Measurements from ENCODE around the gene GPS1.

The GPS1 gene

DNA sequence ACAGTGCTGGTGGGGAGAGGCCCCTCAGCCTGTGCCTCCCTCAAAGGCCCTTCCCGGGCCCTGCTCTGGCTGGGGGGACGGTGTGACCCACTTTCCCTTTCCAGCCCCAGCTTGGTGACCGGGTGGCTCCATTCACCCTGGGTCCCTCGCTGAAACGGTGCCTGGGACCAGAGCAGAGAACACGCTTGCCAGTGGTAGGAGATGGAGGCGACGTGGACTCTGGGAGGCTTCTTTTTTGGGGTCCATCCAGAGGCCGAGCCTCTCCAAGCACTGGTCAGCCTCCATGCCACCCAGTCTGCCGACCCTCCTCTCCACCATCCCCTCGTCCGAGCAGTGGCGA lies 36.8 kb upstream of the GPS1 start:
- no peak for DNase-seq (ENCODE audit: low read depth in 2 of 2)

DNA sequence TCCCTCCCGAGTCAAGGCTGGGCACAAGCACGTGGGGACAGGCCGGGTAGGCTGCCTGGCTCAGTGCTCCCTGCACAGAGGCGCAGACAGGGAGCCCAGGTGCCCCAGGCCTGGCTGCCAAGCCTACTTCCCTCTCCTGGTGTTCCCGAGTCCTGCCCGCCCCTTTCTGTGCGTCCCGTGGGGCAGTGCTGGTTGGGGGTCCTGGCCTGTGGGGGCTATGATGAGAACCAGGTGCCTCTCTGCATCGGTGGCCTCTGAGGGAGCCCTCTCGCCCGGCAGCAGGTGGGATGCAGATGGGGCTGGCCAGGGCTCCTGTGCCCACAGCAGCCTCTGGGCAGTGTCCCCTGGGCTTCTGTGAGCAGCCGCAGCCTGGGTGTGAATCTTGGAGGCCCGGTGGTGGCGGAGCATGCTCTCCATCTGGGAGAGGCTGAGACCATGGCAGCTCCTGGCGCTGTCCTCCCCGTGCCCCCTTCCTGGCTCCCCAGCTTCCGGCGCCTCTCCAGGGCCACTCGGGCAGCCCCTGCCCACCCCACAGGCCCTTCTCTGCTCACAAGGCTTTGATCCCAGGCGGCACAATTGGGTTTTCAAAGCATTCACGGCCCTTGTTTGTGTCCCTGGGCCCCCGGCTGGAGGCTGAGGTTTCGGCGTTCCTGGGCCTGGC lies 36.3 kb upstream of the GPS1 start:
- no peak for DNase-seq (ENCODE audit: low read depth in 2 of 2)

DNA sequence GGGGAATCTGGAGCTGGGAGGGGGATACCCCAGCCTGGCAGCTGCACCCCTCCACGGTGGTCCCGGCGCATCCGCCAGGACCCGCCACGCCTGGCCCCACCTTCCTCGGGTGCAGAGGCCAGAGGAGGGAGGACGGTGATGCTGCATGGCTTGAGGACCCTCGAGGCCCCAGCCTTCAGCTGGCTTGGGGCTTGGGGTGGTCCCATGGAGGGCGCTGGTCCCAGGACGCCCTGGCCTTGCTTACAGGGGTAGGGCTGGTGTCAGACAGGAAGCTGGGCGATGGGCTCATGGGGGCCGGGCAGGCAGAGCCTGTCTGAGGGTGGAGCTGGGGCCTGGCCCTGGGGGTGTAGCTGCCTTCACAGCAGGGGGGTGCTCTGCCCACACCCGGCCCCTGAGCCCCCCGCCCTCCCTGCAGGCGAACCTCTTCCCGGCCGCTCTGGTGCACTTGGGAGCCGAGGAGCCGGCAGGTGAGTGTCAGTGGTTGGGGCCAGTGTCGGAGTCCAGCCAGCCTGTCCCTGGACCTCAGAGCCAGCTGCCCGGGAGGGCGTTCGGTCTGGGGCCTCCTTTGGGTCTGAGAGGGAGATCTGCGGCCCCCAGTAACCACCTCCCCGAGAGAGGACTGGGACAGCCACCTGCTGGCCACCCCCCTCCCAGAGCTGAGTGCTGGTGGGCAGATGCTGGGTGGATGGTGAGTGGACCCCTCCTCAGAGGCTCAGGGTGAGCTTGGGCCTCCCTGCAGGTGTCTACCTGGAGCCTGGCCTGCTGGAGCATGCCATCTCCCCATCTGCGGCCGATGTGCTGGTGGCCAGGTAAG lies 35.4 kb upstream of the GPS1 start:
- no peak for DNase-seq (ENCODE audit: low read depth in 2 of 2)

DNA sequence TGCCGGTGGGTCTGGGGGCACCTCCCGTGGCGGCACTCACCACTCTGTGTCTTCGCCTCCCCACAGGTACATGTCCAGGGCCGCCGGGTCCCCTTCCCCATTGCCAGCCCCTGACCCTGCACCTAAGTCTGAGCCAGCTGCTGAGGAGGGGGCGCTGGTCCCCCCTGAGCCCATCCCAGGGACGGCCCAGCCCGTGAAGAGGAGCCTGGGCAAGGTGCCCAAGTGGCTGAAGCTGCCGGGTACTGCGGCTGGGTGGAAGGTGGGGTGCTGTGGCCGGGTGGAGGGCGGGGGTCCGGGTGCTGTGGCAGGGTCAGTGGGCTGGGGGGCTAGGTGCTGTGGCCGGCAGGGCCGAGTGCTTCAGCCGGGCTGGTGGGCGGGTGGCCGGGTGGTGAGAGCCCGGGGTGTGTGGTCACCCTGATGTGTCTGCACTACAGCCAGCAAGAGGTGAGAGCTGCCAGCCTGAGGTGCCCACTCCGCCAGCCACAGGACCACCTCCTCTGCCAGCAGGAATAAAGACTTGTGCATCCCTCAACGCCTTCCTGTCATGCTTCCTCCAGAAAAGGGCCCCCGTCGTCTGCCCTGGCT lies 34.7 kb upstream of the GPS1 start:
- DNase-seq (ENCODE audit: low read depth in 2 of 2), result no peak

DNA sequence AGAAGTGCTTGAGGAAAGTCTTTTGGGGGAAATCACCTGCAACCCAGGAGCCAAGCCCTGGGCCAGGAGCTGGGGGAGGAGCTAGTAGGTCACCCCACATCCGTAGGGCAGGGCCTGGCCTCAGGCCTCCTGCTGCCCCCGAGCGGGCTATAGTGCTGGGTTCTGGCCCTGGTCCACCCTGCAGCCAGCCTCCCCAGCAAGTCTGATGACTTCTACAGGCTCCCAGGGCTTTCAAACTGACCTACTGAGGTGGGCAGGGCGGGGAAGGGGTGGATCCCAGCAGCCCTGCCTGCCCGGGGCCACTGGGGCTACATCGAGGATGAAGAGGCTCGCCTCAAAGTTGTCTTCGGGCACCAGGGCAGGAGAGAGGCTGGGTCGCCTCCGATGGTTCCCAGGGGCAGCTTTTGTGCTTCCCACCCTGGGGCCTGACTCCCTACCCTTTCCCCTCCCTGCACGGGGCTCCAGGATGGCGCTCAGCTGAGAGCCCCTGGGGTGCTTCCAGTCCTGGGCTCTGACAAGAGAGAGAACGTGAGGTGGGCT lies 34.0 kb upstream of the GPS1 start:
- no peak for DNase-seq (ENCODE audit: low read depth in 2 of 2)

DNA sequence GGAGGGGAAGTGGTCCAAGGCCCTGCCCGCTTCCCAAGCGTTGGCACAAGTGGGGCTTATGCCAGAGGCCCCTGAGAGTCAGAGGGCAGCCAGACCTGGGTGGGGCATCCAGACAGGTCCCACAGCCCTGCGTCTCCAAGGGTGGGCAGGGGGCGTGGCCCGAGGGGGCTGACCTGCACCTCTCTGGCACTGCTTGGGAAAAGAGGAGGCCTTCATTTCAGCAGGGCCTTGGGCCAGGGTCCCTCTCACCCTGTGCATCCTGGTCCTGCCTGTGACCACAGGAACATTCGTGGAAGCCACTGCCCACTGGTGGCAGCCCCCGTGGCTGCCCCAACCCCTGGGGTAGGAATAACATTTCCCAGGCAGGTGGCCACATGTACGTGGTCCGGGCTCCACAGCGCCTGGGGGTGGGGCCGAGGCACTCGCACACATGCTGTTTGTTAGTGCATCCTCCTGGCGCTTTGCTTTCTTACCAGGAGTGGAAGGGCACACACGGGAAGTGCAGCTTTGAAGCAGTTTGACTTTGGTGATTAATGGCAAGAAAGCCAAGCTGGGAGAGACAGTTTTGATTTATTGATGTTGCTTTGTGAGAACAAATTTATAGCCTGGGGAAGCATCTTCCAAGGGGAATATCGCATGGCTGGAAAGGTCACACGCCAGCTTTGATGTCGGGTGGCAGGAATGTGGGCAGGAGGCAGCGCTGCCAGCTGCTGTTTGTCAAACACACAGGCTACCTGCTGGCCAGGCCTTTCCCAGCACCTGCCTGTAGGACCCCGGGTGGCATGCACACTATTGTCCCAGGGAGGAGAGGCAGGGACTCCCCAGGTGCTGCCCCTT lies 33.3 kb upstream of the GPS1 start:
- no peak for DNase-seq (ENCODE audit: low read depth in 2 of 2)

DNA sequence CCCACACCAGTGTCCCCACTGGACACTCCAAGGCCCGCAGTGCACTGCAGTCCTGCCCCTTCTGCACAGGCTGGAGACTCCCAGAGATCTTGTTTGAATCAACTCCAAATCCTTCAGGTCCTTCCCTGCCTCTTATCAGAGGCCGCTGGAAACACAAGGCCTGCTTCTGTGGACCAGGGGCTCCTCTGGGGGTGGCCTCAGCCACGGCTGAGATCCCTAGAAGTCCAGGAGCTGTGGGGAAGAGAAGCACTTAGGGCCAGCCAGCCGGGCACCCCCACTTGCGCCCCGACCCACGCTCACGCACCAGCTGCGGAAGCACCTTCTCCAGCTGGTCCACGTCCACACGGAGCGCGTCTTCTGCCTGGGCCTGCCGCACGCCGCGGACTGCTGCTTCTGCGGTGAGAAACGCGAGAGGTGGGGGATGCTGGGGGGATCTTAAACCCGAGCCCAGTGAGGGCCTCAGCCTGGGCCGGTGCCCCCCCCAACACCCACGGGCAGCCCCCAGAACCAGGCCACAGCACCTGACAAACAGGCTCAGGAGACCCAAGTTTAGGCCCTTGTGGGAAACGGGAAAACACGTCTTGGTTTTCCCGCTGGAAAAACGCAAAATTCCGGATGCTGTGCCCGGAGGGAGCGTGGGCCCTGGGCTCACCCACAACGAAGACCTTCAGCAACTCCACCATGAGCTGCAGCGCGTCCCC lies 32.6 kb upstream of the GPS1 start:
- no peak for DNase-seq (ENCODE audit: low read depth in 2 of 2)

DNA sequence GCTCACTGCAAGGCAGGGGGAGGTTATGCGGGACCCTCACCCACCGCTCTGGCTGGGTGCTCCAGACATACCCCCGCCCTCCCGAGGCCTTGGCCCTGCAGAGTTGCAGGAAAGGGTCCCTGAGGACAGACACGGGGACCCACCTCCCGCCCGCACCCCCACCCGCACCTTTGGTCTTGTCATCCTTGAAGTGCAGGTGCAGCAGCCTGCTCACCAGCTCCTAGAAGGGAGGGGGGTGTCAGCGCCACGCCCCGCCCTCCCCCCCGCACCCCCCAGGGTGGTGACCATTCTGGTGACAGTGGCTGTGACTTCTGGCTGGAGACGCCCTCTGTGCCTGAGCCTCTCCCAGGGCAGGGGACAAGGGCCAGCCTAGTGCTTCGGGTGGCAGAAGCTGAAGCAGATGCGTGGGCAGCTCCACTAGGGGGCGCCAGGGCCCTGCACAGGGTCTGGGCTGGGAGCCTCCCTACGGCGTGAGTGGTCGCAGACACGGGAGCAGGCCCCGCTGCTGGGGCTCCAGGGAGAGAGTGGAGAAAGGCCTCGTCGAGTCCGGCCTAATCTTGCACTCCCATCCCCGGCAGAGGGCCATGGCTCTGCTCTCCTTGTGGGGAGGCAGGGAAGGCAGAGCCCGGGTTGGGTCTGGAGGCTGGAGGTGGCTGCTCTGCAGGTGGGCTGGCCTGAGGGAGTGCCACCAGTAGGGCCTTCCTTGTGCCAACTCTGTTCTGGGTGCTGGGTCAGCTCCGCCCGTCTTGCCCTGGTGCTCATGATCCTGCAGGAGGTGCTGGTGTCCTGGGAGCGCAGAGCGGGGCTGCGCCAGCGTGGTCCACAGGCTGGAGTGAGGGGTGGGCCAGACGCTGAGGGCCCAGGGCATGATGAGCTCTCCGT lies 31.8 kb upstream of the GPS1 start:
- DNase-seq (ENCODE audit: low read depth in 2 of 2), result peak in 1 of 2 donors; percentile 55

DNA sequence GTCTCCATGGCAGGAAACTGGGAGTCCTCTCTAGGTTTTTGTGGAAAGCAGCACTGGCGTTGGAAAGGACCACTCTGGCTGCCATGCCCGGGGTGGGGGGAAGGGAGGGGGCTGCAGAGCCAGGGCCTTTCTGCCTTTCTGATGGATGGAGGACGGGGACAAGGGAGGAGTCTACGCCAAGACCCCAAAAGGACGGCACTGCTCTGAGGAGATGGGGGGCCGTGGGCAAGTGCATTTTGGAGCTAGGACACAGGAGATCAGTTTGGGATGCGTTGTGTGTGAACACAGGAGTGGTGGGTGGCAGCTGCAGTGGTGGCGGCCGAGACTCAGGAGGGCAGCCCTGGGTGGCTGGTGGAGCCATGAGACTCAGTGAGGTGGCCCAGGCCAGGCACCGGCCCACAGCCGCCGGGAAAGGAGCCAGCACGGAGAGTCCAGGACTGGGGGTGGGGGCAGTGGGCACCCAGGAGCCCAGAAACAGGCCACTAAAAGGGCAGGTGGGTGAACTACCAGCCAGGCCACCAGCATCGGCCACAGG lies 31.1 kb upstream of the GPS1 start:
- no peak for DNase-seq (ENCODE audit: low read depth in 2 of 2)

DNA sequence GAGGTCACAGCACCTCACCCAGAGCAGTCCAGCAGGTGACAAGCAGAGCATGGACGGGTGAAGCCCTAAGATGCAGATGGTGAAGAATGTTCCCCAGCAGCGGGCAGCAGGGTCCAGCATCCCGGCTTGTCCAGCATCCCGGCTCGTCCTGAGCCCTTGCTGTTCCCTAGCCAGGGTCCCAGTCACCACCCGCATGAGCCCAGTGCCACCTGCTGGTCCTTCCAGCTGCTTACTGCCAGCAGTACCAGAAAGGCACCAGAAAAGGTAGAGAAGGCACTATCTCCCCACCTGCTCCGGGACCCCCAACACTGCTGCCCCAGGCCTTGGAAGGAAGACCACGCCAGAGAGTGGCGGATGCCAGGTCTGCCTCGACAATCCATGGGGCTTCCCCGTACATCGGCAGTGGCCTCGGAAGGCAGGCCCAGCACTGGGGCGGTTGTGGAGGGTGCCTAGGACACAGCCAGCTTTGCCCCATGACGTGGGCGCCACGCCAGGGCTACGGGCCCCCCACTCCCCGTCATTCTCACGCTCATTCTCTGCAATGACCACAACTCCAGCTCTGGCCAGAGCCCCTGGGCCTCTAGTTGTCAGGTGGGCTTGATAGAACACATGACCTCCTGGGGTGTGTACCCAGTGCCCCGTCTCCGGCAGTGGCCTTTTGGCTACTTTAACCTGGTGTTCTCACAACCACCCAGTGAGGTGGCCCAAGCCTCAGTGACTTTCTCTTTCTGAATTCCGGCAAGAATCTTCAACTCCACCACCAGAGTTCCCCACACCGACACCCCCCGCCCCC lies 30.4 kb upstream of the GPS1 start:
- peak in 1 of 2 donors; percentile 59 for DNase-seq (ENCODE audit: low read depth in 2 of 2)

DNA sequence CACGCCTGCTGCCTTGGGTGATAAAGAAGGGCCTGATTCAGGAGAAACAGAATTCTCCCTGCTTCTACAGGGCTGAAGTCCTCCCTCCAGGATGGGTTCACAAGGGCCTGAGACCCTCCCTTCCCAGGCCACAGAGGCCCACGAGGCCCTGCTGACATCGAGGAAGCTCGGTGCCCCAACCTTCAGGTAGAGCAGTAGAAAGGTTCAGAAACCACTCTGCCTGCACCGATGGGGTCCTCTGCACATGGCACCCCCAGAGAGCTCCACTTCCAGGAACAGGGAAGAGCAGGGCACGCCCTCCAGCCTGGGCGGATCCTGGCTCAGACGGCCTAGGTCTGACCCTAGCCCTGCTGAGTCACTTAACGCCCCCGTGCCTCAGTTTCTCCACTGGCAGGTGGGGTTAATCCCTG lies 29.8 kb upstream of the GPS1 start:
- DNase-seq (ENCODE audit: low read depth in 2 of 2), result no peak

DNA sequence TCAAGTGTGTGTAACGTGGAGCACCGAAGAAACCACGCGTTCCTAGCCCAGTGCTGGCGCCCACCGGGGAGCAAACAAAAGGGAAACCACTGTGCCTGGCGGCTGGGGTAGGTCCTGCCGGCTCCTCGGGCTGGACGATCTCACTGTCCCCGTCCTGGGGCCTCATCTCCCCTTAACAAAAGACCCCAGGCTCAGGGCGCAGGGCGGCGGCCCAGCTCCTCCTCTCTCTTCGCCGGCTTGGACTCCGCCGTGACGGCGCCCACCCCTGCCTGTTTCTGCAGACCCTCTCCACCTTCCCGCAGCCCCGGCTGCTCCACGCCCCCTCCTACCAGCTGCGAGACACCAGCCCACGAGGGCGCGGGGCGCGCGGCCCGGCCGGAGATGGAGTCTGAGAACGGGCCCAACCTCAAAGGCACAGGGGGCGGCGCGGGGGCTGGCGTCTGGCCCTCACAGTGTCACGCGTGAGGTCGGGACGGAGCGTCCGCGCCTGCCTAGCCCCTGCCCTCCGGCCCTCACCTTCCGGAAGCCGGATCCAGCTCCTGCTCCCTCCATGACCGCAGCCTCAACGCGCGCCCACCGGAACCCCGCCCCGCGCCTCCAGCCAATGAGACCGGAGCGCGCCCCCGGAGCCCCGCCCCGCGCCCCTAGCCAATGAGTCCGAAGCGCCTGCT lies 29.3 kb upstream of the GPS1 start, which contains the start of gene CENPX:
TSS of gene CENPX (minus strand) at position 569 of the 671 bp plus-strand sequence. CDS start at position 552, 17 bp downstream.
- DNase-seq (ENCODE audit: low read depth in 2 of 2), result no peak

DNA sequence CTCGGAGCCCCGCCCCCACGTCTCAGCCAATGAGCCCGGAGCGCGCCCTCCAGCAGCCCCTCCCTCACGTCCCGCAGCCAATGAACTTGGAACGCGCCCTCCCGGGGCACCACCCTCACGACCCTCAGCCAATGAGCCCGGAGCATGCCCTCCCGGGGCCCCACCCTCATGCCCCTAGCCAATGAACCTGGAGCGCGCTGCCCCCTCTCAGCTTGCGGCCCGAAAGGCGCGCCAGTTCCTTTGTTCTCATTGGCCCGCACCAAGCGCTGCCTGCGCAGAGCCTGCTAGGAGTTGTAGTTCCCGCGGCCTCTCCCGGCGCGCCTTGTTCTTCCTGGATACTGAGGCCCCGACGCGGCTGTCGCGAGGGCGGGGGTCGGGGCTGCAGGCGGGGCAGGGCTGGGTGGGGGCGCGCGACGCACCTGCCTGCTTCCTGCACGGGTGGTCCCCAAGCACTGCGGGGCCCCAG lies 28.7 kb upstream of the GPS1 start, which contains the start of gene LRRC45:
TSS of gene LRRC45 (plus strand) at position 325 of the 466 bp plus-strand sequence. CDS start 339 bp downstream, outside the sequence.
- DNase-seq (ENCODE audit: low read depth in 2 of 2), result peak; percentile 100

DNA sequence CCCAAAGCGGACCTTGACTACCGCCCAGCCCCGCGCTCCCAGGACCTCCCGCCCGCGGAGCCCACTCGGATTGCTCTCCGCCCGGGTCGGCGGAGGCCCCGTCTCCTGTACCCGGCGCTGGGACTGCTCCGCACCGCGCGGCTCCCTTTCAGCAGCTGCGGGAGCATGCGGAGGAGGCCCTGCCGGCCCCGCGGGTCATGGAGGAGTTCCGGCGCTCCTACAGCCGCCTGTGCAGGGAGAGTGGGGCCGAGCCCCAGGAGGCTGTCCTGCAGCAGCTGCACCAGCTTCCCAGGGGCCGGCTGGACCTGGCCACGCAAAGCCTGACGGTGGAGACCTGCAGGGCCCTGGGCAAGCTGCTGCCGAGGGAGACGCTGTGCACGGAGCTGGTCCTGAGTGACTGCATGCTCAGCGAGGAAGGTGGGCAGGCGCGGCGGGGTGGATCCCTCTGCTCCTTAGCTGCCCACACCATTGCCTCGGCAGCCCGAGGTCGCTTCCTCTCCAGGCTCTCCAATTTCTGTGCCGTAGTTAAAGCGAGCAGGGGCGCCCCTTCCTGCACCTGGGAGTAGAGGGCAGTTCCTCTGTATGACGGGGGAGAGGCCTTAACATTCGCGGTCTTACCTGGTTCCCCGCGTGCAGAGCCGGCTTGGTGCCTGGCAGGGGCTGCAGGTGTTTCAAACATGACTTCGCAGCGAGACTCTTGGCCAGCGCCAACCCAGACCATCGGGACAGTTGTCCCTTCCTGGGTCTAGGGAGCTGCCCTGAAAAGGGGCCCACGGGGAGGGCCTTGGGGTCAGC lies 28.1 kb upstream of the GPS1 start:
- DNase-seq (ENCODE audit: low read depth in 2 of 2), result no peak

DNA sequence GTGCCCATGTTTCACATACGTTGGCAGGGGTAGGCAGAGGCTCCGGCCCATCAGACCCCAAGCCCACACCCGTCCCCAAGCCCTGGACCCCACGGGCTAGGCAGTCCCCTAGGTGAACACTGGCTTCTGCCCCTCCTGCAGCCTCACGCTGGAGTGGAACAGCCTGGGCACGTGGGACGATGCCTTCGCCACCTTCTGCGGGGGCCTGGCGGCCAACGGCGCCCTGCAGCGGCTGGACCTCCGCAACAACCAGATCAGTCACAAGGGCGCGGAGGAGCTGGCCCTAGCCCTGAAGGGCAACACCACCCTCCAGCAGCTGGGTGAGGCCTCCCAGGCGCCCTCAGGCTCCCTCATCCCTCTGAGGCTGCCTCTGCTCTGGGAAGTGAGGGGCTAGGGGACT lies 26.8 kb upstream of the GPS1 start:
- DNase-seq (ENCODE audit: low read depth in 2 of 2), result no peak

DNA sequence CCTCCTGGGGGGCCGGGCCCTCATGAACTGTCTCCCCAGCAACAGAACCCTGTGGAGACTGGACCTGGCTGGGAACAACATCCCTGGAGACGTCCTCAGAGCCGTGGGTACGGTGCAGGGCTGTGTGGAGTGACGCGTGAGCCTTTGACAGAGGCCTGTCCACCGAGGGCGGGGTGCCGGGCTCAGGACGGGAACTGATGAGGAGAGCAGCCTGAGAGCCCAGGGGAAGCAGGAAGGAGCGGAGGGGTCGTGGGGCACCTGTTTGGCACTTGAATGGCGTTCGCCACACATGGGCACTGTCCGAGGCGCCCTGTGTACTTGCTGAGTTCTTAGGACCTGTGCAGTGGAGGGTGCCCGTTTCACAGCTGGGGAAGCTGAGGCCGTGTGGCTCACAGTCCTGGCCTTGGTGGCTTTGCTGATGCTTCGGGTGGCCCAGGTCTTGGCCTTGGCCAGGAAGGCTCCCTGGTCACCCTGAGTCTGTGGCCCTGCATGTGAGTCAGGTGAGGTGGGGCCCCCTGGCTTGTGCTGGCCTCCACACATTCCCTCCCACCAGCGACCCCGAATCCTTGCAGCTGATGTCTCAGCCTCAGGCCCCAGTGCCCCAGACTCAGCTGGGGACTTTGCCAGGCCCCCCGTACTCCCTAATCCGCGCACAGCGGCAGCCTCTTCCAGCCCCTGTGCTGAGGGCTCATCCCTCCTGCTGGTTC lies 26.1 kb upstream of the GPS1 start:
- no peak for DNase-seq (ENCODE audit: low read depth in 2 of 2)

DNA sequence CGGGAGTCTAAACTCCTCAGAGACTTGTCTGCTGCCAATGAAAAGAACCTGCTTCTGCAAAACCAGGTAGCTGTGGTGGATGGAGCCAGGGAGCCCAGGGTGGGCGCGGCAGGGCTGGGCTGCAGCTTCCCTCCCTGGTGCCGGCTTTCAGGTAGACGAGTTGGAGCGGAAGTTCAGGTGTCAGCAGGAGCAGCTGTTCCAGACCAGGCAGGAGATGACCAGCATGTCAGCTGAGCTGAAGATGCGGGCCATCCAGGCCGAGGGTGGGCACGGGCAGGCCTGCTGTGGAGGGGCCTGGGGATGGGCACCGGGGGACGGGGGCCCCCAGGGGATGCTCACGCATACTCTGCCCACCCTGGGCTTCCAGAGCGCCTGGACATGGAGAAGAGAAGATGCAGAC lies 23.5 kb upstream of the GPS1 start:
- DNase-seq (ENCODE audit: low read depth in 2 of 2), result no peak

All from stimulated activated CD4-positive, alpha-beta T cell treated with anti-CD3 and anti-CD28 coated beads, Interleukin-15, amount 100 ng/mL, for 48 hours (primary cell).